Fibroblast of skin of scalp (primary cell): ENCODE measurements around the gene PCNX3.

Source experiments
- DNase-seq: peaks from one replicate; pipeline ENCODE4 v3.0.0-alpha.2; 2013

The PCNX3 gene

GRCh38 chr11:65580756-65581155 lies 34.8 kb upstream of the PCNX3 start:
- no peak for DNase-seq

GRCh38 chr11:65581928-65582327 lies 33.6 kb upstream of the PCNX3 start:
- DNase-seq, result no peak

GRCh38 chr11:65583589-65583988 lies 32.0 kb upstream of the PCNX3 start:
- no peak for DNase-seq

- DNase-seq, result no peak
Observed at GRCh38 chr11:65584106-65584505, 31.5 kb upstream of the PCNX3 start.

GRCh38 chr11:65584723-65585171 lies 30.8 kb upstream of the PCNX3 start:
- DNase-seq, result no peak

- no peak for DNase-seq
Observed at GRCh38 chr11:65585396-65586246, 30.0 kb upstream of the PCNX3 start.

- DNase-seq, result no peak
Observed at GRCh38 chr11:65586247-65586630, 29.3 kb upstream of the PCNX3 start.

- DNase-seq, result peak; percentile 49
Observed at GRCh38 chr11:65586676-65587075, 28.9 kb upstream of the PCNX3 start.

GRCh38 chr11:65588199-65589054 lies 27.1 kb upstream of the PCNX3 start:
- peak; percentile 41 for DNase-seq

GRCh38 chr11:65589444-65590239 lies 25.9 kb upstream of the PCNX3 start:
- DNase-seq, result no peak

GRCh38 chr11:65590240-65590738 lies 25.3 kb upstream of the PCNX3 start:
- no peak for DNase-seq

GRCh38 chr11:65591939-65592857 lies 23.4 kb upstream of the PCNX3 start:
- DNase-seq, result peak; percentile 61

GRCh38 chr11:65592858-65593517 lies 22.6 kb upstream of the PCNX3 start:
- no peak for DNase-seq

- DNase-seq, result peak; percentile 34
Observed at GRCh38 chr11:65593518-65594414, 21.8 kb upstream of the PCNX3 start.

- DNase-seq, result no peak
Observed at GRCh38 chr11:65595131-65595530, 20.4 kb upstream of the PCNX3 start.

GRCh38 chr11:65595543-65596281 lies 19.9 kb upstream of the PCNX3 start, which contains the start of gene KCNK7:
KCNK7 (minus strand) TSS chr11:65595800; CDS start chr11:65595772, 28 bp downstream.
- DNase-seq, result no peak

GRCh38 chr11:65596520-65596919 lies 19.1 kb upstream of the PCNX3 start:
- no peak for DNase-seq

GRCh38 chr11:65598258-65598699 lies 17.3 kb upstream of the PCNX3 start:
- no peak for DNase-seq
